IMR-90 (cell line): ENCODE data around the gene YBX2. TPM values are rescaled to one million over a fixed set of nuclear protein-coding genes. Genes with fewer than 3 reads are reported as not detected.

Experiments used
- ATAC-seq: fragments of 200-7000 bp; cut with Tn5 transposase; 2 replicates; pipeline ENCODE4 v1.9.1; 2020; ENCODE audit warnings: low read depth, mild to moderate bottlenecking, moderate library complexity
- BruUV-seq: library from RNA; stranded (reverse); fragments of 400-500 nt; replicated peaks from 2 replicates; lab custom pipeline; 2021; lab: Mats Ljungman, UMichigan
- CTCF ChIA-PET: fragments of 300-600 bp; formaldehyde crosslinking; extraction: SDS; loops from one replicate; lab custom pipeline; 2021; ENCODE audit warnings: antibody characterized with exemption; lab: Yijun Ruan, JAX
- POLR2A ChIA-PET: fragments of 300-600 bp; sonication (Branson Sonifier 250); formaldehyde crosslinking; loops from one replicate; lab custom pipeline; 2022; ENCODE audit warnings: antibody characterized with exemption; ENCODE audit not compliant: unreplicated experiment; lab: Charles Lee
- DNase-seq: peaks from one replicate; pipeline ENCODE4 v3.0.0; 2013
- H2AFZ ChIP-seq: replicated peaks from 2 replicates; pipeline ENCODE3; 2013; ENCODE audit warnings: low read length, mild to moderate bottlenecking; ENCODE audit not compliant: poor library complexity
- H2AK5ac ChIP-seq: 2 replicates; pipeline ENCODE4 v1.6.1; 2013; ENCODE audit warnings: low read depth, low read length, inconsistent platforms
- H2AK9ac ChIP-seq: replicated peaks from 2 replicates; pipeline ENCODE3; 2013; ENCODE audit warnings: mild to moderate bottlenecking, low read depth, low read length, moderate library complexity; ENCODE audit not compliant: poor library complexity
- H2BK120ac ChIP-seq: 2 replicates; pipeline ENCODE4 v1.6.1; 2013; ENCODE audit warnings: low read depth, low read length, inconsistent platforms
- H2BK15ac ChIP-seq: 3 replicates; pipeline ENCODE4 v1.6.1; 2013; ENCODE audit warnings: low read depth, low read length, inconsistent platforms
- H2BK20ac ChIP-seq: 2 replicates; pipeline ENCODE4 v1.6.1; 2013; ENCODE audit warnings: low read depth, mild to moderate bottlenecking, inconsistent platforms, low read length, moderate library complexity
- H2BK5ac ChIP-seq: 2 replicates; pipeline ENCODE4 v1.6.1; 2013; ENCODE audit warnings: mild to moderate bottlenecking, low read depth, low read length, inconsistent platforms; ENCODE audit not compliant: poor library complexity, severe bottlenecking
- H3K14ac ChIP-seq: replicated peaks from 2 replicates; pipeline ENCODE4 v1.6.1; 2013; ENCODE audit warnings: low read depth, low read length, inconsistent platforms
- H3K18ac ChIP-seq: 2 replicates; pipeline ENCODE4 v1.6.1; 2013; ENCODE audit warnings: low read depth, low read length, control low read depth
- H3K23ac ChIP-seq: 2 replicates; pipeline ENCODE4 v1.6.1; 2013; ENCODE audit warnings: low read depth, low read length, inconsistent platforms
- H3K27ac ChIP-seq: 2 replicates; pipeline ENCODE4 v1.5.1; 2013; ENCODE audit warnings: mild to moderate bottlenecking, control low read depth, low read length; ENCODE audit not compliant: insufficient read depth
- H3K27me3 ChIP-seq: 2 replicates; pipeline ENCODE4 v1.6.1; 2013; ENCODE audit warnings: low read length; ENCODE audit not compliant: control insufficient read depth, insufficient read depth
- H3K36me3 ChIP-seq: 2 replicates; pipeline ENCODE4 v1.6.1; 2013; ENCODE audit warnings: low read length, mixed read lengths; ENCODE audit not compliant: control insufficient read depth, insufficient read depth
- H3K4ac ChIP-seq: 2 replicates; pipeline ENCODE4 v1.6.1; 2013; ENCODE audit warnings: low read depth, low read length, inconsistent platforms
- H3K4me1 ChIP-seq: 2 replicates; pipeline ENCODE4 v1.6.1; 2013; ENCODE audit warnings: low read length, mixed read lengths; ENCODE audit not compliant: control insufficient read depth, insufficient read depth
- H3K4me2 ChIP-seq: 2 replicates; pipeline ENCODE4 v1.6.1; 2013; ENCODE audit warnings: low read depth, mild to moderate bottlenecking, control low read depth, low read length, moderate library complexity
- H3K4me3 ChIP-seq: 2 replicates; pipeline ENCODE4 v1.5.1; 2013; ENCODE audit warnings: low read depth, mild to moderate bottlenecking, control low read depth, low read length, moderate library complexity; ENCODE audit not compliant: insufficient read depth
- H3K56ac ChIP-seq: 2 replicates; pipeline ENCODE4 v1.6.1; 2013; ENCODE audit warnings: low read length, inconsistent platforms; ENCODE audit not compliant: insufficient read depth; ENCODE audit errors: extremely low read depth
- H3K79me1 ChIP-seq, 2 experiments: 2 replicates each; pipeline ENCODE4 v1.6.1; 2013; ENCODE audit warnings: low read length in 2 of 2, inconsistent platforms in 1 of 2, low read depth in 1 of 2
- H3K9ac ChIP-seq: 2 replicates; pipeline ENCODE4 v1.6.1; 2013; ENCODE audit warnings: low read depth, low read length, control low read depth
- H3K9me1 ChIP-seq: 2 replicates; pipeline ENCODE4 v1.6.1; 2013; ENCODE audit warnings: low read length, inconsistent platforms; ENCODE audit not compliant: insufficient read depth
- H3K9me3 ChIP-seq: 2 replicates; pipeline ENCODE4 v1.6.1; 2013; ENCODE audit warnings: low read length; ENCODE audit not compliant: control insufficient read depth, insufficient read depth
- H4K20me1 ChIP-seq: 2 replicates; pipeline ENCODE4 v1.6.1; 2013; ENCODE audit warnings: low read length, inconsistent platforms; ENCODE audit not compliant: insufficient read depth
- H4K5ac ChIP-seq: 2 replicates; pipeline ENCODE4 v1.6.1; 2013; ENCODE audit warnings: mild to moderate bottlenecking, low read depth, low read length, control low read depth
- H4K8ac ChIP-seq, 2 experiments: 2 replicates each; pipeline ENCODE4 v1.6.1; 2013; ENCODE audit warnings: low read depth in 2 of 2, low read length in 2 of 2, control low read depth in 1 of 2, inconsistent platforms in 1 of 2
- H4K91ac ChIP-seq: 2 replicates; pipeline ENCODE4 v1.6.1; 2013; ENCODE audit warnings: low read depth, low read length, inconsistent platforms; ENCODE audit not compliant: insufficient read depth
- BHLHE40 ChIP-seq: fragments of 150-350 bp; IDR thresholded peaks from 2 replicates; pipeline ENCODE4 v1.6.1; 2016; ENCODE audit warnings: mild to moderate bottlenecking, low read depth, low read length
- CEBPB ChIP-seq: IDR thresholded peaks from 2 replicates; pipeline ENCODE4 v1.6.1; 2012; ENCODE audit warnings: low read depth, low read length, improper control_type of control experiment
- CHD1 ChIP-seq: IDR thresholded peaks from 2 replicates; pipeline ENCODE4 v1.6.1; 2012; ENCODE audit warnings: low read depth, low read length, improper control_type of control experiment
- CTCF ChIP-seq: conservative IDR thresholded peaks from 2 replicates; pipeline ENCODE4 v1.5.1; 2012; ENCODE audit warnings: mild to moderate bottlenecking, low read depth, low read length, improper control_type of control experiment
- FOS ChIP-seq: fragments of 150-350 bp; IDR thresholded peaks from 2 replicates; pipeline ENCODE4 v1.6.1; 2016; ENCODE audit warnings: low read depth, low read length
- MAFK ChIP-seq: IDR thresholded peaks from 2 replicates; pipeline ENCODE4 v1.6.1; 2012; ENCODE audit warnings: low read depth, low read length, improper control_type of control experiment
- MAZ ChIP-seq: IDR thresholded peaks from 2 replicates; pipeline ENCODE4 v1.6.1; 2012; ENCODE audit warnings: low read depth, mild to moderate bottlenecking, low read length, improper control_type of control experiment, moderate library complexity, borderline replicate concordance
- MXI1 ChIP-seq: IDR thresholded peaks from 2 replicates; pipeline ENCODE4 v1.6.1; 2012; ENCODE audit warnings: low read depth, mild to moderate bottlenecking, low read length, moderate library complexity, borderline replicate concordance
- POLR2A ChIP-seq: IDR thresholded peaks from 2 replicates; pipeline ENCODE4 v1.6.1; 2012; ENCODE audit warnings: mild to moderate bottlenecking, low read depth, low read length
- RAD21 ChIP-seq: IDR thresholded peaks from 2 replicates; pipeline ENCODE4 v1.6.1; 2012; ENCODE audit warnings: low read length, improper control_type of control experiment
- RCOR1 ChIP-seq: IDR thresholded peaks from 2 replicates; pipeline ENCODE4 v1.6.1; 2012; ENCODE audit warnings: mild to moderate bottlenecking, low read length, improper control_type of control experiment; ENCODE audit not compliant: insufficient replicate concordance
- RFX5 ChIP-seq: IDR thresholded peaks from 2 replicates; pipeline ENCODE4 v1.8.0; 2012; ENCODE audit warnings: low read depth, mild to moderate bottlenecking, low read length, moderate library complexity
- SMC3 ChIP-seq: fragments of 150-350 bp; IDR thresholded peaks from 2 replicates; pipeline ENCODE4 v1.6.1; 2016; ENCODE audit warnings: low read depth, mild to moderate bottlenecking, antibody characterized with exemption, low read length, moderate library complexity
- USF2 ChIP-seq: fragments of 150-350 bp; IDR thresholded peaks from 2 replicates; pipeline ENCODE4 v1.6.1; 2017; ENCODE audit warnings: mild to moderate bottlenecking, antibody characterized with exemption, low read length, low read depth
- WGBS, 2 experiments: methylation state at CpG; one replicate each; pipeline versions ENCODE4 v1.1.5 to v1.1.7; 2013; ENCODE audit warnings: missing lambda C conversion rate in 2 of 2; ENCODE audit not compliant: insufficient read length in 1 of 2; ENCODE audit errors: extremely low coverage in 2 of 2; 5-methylcytosine and 5-hydroxymethylcytosine counted together
- dilution Hi-C: fragments of 300-500 bp; cut with HindIII; formaldehyde crosslinking; loops from one replicate; pipeline ENCODE4 v1.14.3; 2018; ENCODE audit warnings: low sequenced_read_pairs; ENCODE audit not compliant: unreplicated experiment
- in situ Hi-C: fragments of 300-500 bp; cut with MboI; formaldehyde crosslinking; loops from 3 replicates; pipeline ENCODE4 v1.14.3; 2019; ENCODE audit warnings: low sequenced_read_pairs, inconsistent platforms, mixed read lengths
- intact Hi-C: fragments of 100-400 bp; cut with micrococcal nuclease; formaldehyde crosslinking; loops from 2 replicates; pipeline ENCODE4 v1.10.0; 2022
- polyA plus RNA-seq, 3 experiments: library from polyadenylated mRNA; depleted of rRNA; stranded (reverse); fragments of >200 nt; gene quantifications; 2 replicates each; pipeline ENCODE4 v1.2.3, GENCODE V29; 2012; ENCODE audit warnings: low replicate concordance in 1 of 3
- total RNA-seq: library from RNA; depleted of rRNA; stranded (reverse); fragments of >200 nt; gene quantifications from 2 replicates; pipeline ENCODE4 v1.2.3, GENCODE V29; 2012

Gene YBX2
- total and polyA plus RNA-seq, 2 of the 4 experiments (the other 2 are of a cell fraction), result 0.17 TPM; not detected in 1

GRCh38 chr17:7249214-7249613, 45.2 kb downstream of the YBX2 start:
- Histone ChIP-seq H3K9me3 (no peaks in the 10 kb centered on the region), H2BK5ac (no peak overlapping the region), H3K4me3 (no peak overlapping the region), H3K9me1 (peaks cover 10% of the 10 kb centered on the region), H4K8ac (no peak overlapping the region), H2BK15ac (no peak overlapping the region), H4K5ac (no peak overlapping the region), H3K4me2 (no peak overlapping the region; the same call in 1 of the 2 replicates), H2AFZ (no peak overlapping the region), H2AK5ac (no peak overlapping the region), H4K91ac (no peak overlapping the region), H3K23ac (peak overlapping the region; percentile 68; the same call in 1 of the 2 replicates), H4K20me1 (peaks cover 9% of the 10 kb centered on the region; the same call in 1 of the 2 replicates), H3K56ac (no peak overlapping the region), H3K79me1 (peaks cover 5 to 50% of the 10 kb centered on the region in 2 experiments; a peak in 3 of 4 replicates), H3K27ac (no peak overlapping the region), H3K18ac (no peak overlapping the region), H2BK20ac (no peak overlapping the region), H3K27me3 (no peaks in the 10 kb centered on the region), H3K4ac (no peak overlapping the region), H3K36me3 (peaks cover 18% of the 10 kb centered on the region), H3K14ac (no peak overlapping the region), H3K9ac (no peak overlapping the region), H2AK9ac (peak overlapping the region; percentile 55), H2BK120ac (no peak overlapping the region), H3K4me1 (peaks cover 8% of the 10 kb centered on the region)
- ChIA-PET CTCF (no interaction called here), POLR2A (interaction anchor here (1.0 kb wide), 1 partner anchor 10 kb away, joined by 3 read pairs; the partner anchor contains the start of gene PHF23)
- dilution Hi-C loops, result no loop called here
- intact Hi-C loops, result no loop called here
- BruUV-seq, result no TSS peak
- WGBS, 2 experiments, result 92% methylated on average over 2 of the region's 6 CpGs; no CpG with 5 or more reads in 1 of the 2 experiments
- no peak for TF ChIP-seq MXI1
- TF ChIP-seq CTCF, result no peak
- no peak for TF ChIP-seq CHD1
- no peak for TF ChIP-seq MAZ
- TF ChIP-seq RAD21, result no peak
- no peak for TF ChIP-seq RCOR1
- no peak for TF ChIP-seq FOS
- TF ChIP-seq SMC3, result no peak
- TF ChIP-seq CEBPB, result no peak
- no peak for TF ChIP-seq USF2
- TF ChIP-seq MAFK, result no peak
- no peak for TF ChIP-seq BHLHE40
- no peak for TF ChIP-seq RFX5
- TF ChIP-seq POLR2A, result no peak
- no peak for ATAC-seq
- no peak for DNase-seq
- in situ Hi-C loops, result loop anchor here (25.0 kb wide), 1 partner anchor 913 kb away; the partner anchor contains the start of genes PER1 and VAMP2
